Lung microvascular endothelial cell (primary cell): ENCODE results near the gene GTSF1L. TPM values are rescaled to one million over a fixed set of nuclear protein-coding genes. Genes with fewer than 3 reads are reported as not detected.

Experiments used
- total RNA-seq: library from RNA; depleted of rRNA; stranded (reverse); fragments of >200 nt; gene quantifications from 2 replicates; pipeline ENCODE4 v1.2.1, GENCODE V29; 2014

Gene GTSF1L
- total RNA-seq, 1 donor from 2014 or later, result not detected

Other genes starting within 250 kb of the GTSF1L start
- gene L3MBTL1, start 219.3 kb downstream of the GTSF1L start, total RNA-seq, result 1.5 and 2.6 TPM in 2 replicates
- not detected in 2 replicates for gene SGK2, start 168.0 kb downstream of the GTSF1L start, total RNA-seq
- gene IFT52, start 136.1 kb downstream of the GTSF1L start, total RNA-seq, result 26.8 and 27.7 TPM in 2 replicates
- gene MYBL2, start 59.9 kb downstream of the GTSF1L start, total RNA-seq, result 2.2 and 7.4 TPM in 2 replicates
- 0.60 and 1.7 TPM in 2 replicates for gene TOX2, start 187.8 kb upstream of the GTSF1L start, total RNA-seq